Mesothelial cell of epicardium (in vitro differentiated cells): ENCODE measurements around the gene GSN. TPM values are rescaled to one million over a fixed set of nuclear protein-coding genes. Genes with fewer than 3 reads are reported as not detected.

ENCODE experiments used
- DNase-seq, 2 experiments: peaks; one replicate each; pipeline ENCODE4 v3.0.0; 2021; ENCODE audit warnings: low spot score in 2 of 2; ENCODE audit not compliant: unreplicated experiment in 2 of 2
- H3K27ac Mint-ChIP-seq: 2 replicates; pipeline ENCODE4 v1.8.0; 2021; ENCODE audit warnings: mixed read lengths
- H3K27me3 Mint-ChIP-seq: 2 replicates; pipeline ENCODE4 v1.8.0; 2021; ENCODE audit warnings: low read depth, mixed read lengths
- H3K36me3 Mint-ChIP-seq: 2 replicates; pipeline ENCODE4 v1.8.0; 2021; ENCODE audit warnings: mixed read lengths
- H3K4me1 Mint-ChIP-seq: 2 replicates; pipeline ENCODE4 v1.8.0; 2021; ENCODE audit warnings: mixed read lengths
- H3K4me3 Mint-ChIP-seq: 2 replicates; pipeline ENCODE4 v1.8.0; 2021; ENCODE audit warnings: mild to moderate bottlenecking, moderate library complexity, mixed read lengths
- H3K9me3 Mint-ChIP-seq: 2 replicates; pipeline ENCODE4 v1.8.0; 2021; ENCODE audit warnings: mixed read lengths
- CTCF ChIP-seq: fragments of 200-600 bp; sonication (generic); IDR thresholded peaks from one replicate; pipeline ENCODE4 v1.5.0; 2021; ENCODE audit warnings: antibody characterized with exemption; ENCODE audit not compliant: unreplicated experiment
- total RNA-seq: library from RNA; stranded (reverse); gene quantifications from 3 replicates; pipeline ENCODE4 v1.2.1, GENCODE V29; 2021

Gene GSN
- total RNA-seq, 1 donor from 2014 or later: 114 TPM

GRCh38 chr9:121313458-121314152 is 45.6 kb downstream of the GSN start:
- no peak for TF ChIP-seq CTCF
- Mint-ChIP-seq H3K4me1 (no peaks in the 10 kb centered on the region), H3K9me3 (no peaks in the 10 kb centered on the region), H3K36me3 (peaks cover 36% of the 10 kb centered on the region), H3K4me3 (no peak overlapping the region), H3K27ac (no peak overlapping the region), H3K27me3 (no peaks in the 10 kb centered on the region)
- no peak for DNase-seq

GRCh38 chr9:121316378-121316777 is 48.4 kb downstream of the GSN start:
- no peak for TF ChIP-seq CTCF
- Mint-ChIP-seq H3K27me3 (no peaks in the 10 kb centered on the region), H3K9me3 (no peaks in the 10 kb centered on the region), H3K4me1 (no peaks in the 10 kb centered on the region), H3K4me3 (no peak overlapping the region), H3K27ac (no peak overlapping the region), H3K36me3 (peaks cover 30% of the 10 kb centered on the region)
- DNase-seq: no peak

GRCh38 chr9:121316852-121317373 is 49.0 kb downstream of the GSN start:
- no peak overlapping the region for H3K27ac Mint-ChIP-seq
- peaks cover 26% of the 10 kb centered on the region for H3K36me3 Mint-ChIP-seq
- no peaks in the 10 kb centered on the region for H3K9me3 Mint-ChIP-seq
- no peak overlapping the region for H3K4me3 Mint-ChIP-seq
- no peaks in the 10 kb centered on the region for H3K4me1 Mint-ChIP-seq
- H3K27me3 Mint-ChIP-seq: no peaks in the 10 kb centered on the region
- DNase-seq: no peak
- no peak for TF ChIP-seq CTCF

GRCh38 chr9:121317737-121318630 is 50.0 kb downstream of the GSN start:
- TF ChIP-seq CTCF: no peak
- H3K27me3 Mint-ChIP-seq: no peaks in the 10 kb centered on the region
- H3K4me1 Mint-ChIP-seq: no peaks in the 10 kb centered on the region
- peaks cover 4% of the 10 kb centered on the region for H3K9me3 Mint-ChIP-seq
- H3K4me3 Mint-ChIP-seq: no peak overlapping the region
- H3K36me3 Mint-ChIP-seq: peaks cover 32% of the 10 kb centered on the region
- H3K27ac Mint-ChIP-seq: no peak overlapping the region
- no peak for DNase-seq

- H3K36me3 Mint-ChIP-seq: peaks cover 30% of the 10 kb centered on the region
- DNase-seq: no peak
- H3K4me3 Mint-ChIP-seq: no peak overlapping the region
- no peaks in the 10 kb centered on the region for H3K4me1 Mint-ChIP-seq
- no peak for TF ChIP-seq CTCF
- no peak overlapping the region for H3K27ac Mint-ChIP-seq
- H3K27me3 Mint-ChIP-seq: no peaks in the 10 kb centered on the region
- peaks cover 4% of the 10 kb centered on the region for H3K9me3 Mint-ChIP-seq
These were observed 50.8 kb downstream of the GSN start for GRCh38 chr9:121318631-121319382.
